GF-D8 (cell line): ENCODE results near the gene VPS35.
"Not testable (repeated sequence)": the region's sequence is repeated elsewhere in the genome, so short reads cannot be mapped to it uniquely, and the experiment has no call there.

Experiments used
- DNase-seq: peaks from one replicate; lab custom pipeline; 2025; lab: John Stamatoyannopoulos, UW

The VPS35 gene

GRCh38 chr16:46658925-46659324 is 30.1 kb downstream of the VPS35 start:
- DNase-seq = peak; percentile 98

- no peak for DNase-seq
Measured at GRCh38 chr16:46651305-46651704, 37.7 kb downstream of the VPS35 start.

- DNase-seq = no peak
Measured at GRCh38 chr16:46650254-46650623, 38.7 kb downstream of the VPS35 start.

- no peak for DNase-seq
Measured at GRCh38 chr16:46649588-46650253, 39.3 kb downstream of the VPS35 start.

GRCh38 chr16:46648656-46649055 is 40.3 kb downstream of the VPS35 start:
- no peak for DNase-seq

GRCh38 chr16:46638947-46639925 is 49.7 kb downstream of the VPS35 start:
- DNase-seq = no peak

GRCh38 chr16:46632778-46633733 is 55.9 kb downstream of the VPS35 start:
- DNase-seq = no peak

- peak; percentile 14 for DNase-seq
Measured at GRCh38 chr16:46629331-46630219, 59.4 kb downstream of the VPS35 start.

GRCh38 chr16:46627746-46628145 is 61.2 kb downstream of the VPS35 start:
- DNase-seq = no peak

- not testable (repeated sequence) for DNase-seq
Measured at GRCh38 chr16:46626681-46627080, 62.3 kb downstream of the VPS35 start.

- DNase-seq = not testable (repeated sequence)
Measured at GRCh38 chr16:46624862-46625261, 64.1 kb downstream of the VPS35 start.

- DNase-seq = not testable (repeated sequence)
Measured at GRCh38 chr16:46623707-46624106, 65.3 kb downstream of the VPS35 start.

GRCh38 chr16:46623246-46623645 is 65.7 kb downstream of the VPS35 start:
- DNase-seq = not testable (repeated sequence)

- no peak for DNase-seq
Measured at GRCh38 chr16:46621934-46622676, 66.9 kb downstream of the VPS35 start.

- peak; percentile 62 for DNase-seq
Measured at GRCh38 chr16:46621006-46621933, 67.7 kb downstream of the VPS35 start, which contains the start of gene SHCBP1. SHCBP1 (minus strand) TSS chr16:46621379; CDS start chr16:46621359, 20 bp downstream.

GRCh38 chr16:46620266-46621005 is 68.5 kb downstream of the VPS35 start:
- DNase-seq = peak; percentile 15

GRCh38 chr16:46618516-46618915 is 70.5 kb downstream of the VPS35 start:
- no peak for DNase-seq

- no peak for DNase-seq
Measured at GRCh38 chr16:46614006-46614405, 75.0 kb downstream of the VPS35 start.
